HG02763 (cell line): ENCODE data around the gene KLRC3.
"Not testable (repeated sequence)": the region's sequence is repeated elsewhere in the genome, so short reads cannot be mapped to it uniquely, and the experiment has no call there.

ENCODE experiments used
- ATAC-seq: cut with Tn5 transposase; IDR thresholded peaks from one replicate; pipeline ENCODE4 v1.9.1; 2021; ENCODE audit warnings: mild to moderate bottlenecking, moderate library complexity; ENCODE audit not compliant: unreplicated experiment

The KLRC3 gene

DNA sequence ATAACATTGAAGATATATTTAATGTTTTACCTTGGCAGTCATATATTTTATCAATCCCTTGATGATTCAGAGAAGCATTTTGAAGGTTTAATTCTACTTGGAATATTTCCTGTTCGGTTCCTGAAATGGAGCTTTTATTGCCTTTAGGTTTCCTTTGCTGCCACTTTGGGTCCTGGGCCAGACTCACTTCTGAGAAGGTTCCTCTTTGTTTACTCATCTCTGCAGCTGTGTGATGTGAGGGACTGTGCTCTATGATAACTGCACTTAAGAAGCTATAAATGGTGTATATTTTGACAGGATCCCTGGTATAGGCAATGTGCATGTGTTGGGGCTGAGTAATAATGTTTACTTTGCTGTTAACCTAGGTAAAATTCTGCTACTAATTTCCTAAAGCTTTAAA is at the start of gene KLRC3:
Gene KLRC3 (minus strand): TSS at position 262 of the 400 bp plus-strand sequence. CDS start 45 bp downstream, at position 217.
- not testable (repeated sequence) for ATAC-seq

GRCh38 chr12:10469701-10470100 is 49.3 kb upstream of the KLRC3 start:
- no peak for ATAC-seq

DNA sequence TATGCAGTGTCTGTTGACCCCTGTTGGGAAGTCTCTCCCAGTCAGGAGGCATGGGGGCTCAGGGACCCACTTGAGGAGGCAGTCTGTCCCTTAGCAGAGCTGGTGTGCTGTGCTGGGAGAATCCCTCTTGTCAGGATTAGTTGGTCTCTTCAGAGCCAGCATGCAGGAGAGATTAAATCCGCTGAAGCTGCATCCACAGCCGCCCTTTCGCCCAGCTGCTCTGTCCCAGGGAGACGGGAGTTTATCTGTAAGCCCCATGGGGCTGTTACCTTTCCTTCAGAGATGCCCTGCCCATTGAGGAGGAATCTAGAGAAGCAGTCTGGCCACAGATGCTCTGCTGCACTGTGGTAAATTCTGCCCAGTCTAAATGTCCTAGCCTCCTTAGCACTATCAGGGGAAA is 45.9 kb upstream of the KLRC3 start:
- ATAC-seq: no peak

DNA sequence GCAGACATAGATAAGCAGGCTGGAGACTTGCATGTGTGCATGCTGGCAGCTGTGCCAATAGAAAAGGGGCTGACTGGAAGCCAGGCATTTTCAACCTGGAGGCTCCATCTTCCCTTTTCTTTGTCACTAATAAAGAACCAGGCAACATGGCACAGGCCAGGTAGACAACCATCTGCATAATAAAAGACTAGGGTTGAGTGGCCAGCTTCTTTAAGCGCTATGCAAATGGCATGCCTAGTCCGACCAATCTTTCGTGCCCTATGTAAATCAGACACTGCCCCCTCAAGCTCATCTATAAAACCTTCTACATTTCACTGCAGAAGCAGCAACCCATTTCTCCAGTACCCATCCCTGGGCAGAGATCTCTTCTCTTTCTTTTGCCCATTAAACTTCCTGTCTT is 37.4 kb upstream of the KLRC3 start:
- no peak for ATAC-seq

- ATAC-seq: no peak
Observed at GRCh38 chr12:10456856-10457255, 36.5 kb upstream of the KLRC3 start.

- ATAC-seq: no peak
Observed at GRCh38 chr12:10455766-10456165, 35.4 kb upstream of the KLRC3 start.

- no peak for ATAC-seq
Observed at GRCh38 chr12:10454531-10454930, 34.1 kb upstream of the KLRC3 start.

GRCh38 chr12:10453156-10453555 is 32.8 kb upstream of the KLRC3 start, which contains the start of gene KLRC1:
Gene KLRC1 (minus strand): TSS chr12:10453377. CDS start chr12:10451156, 2,221 bp downstream.
- ATAC-seq: no peak

- no peak for ATAC-seq
Observed at GRCh38 chr12:10448236-10448635, 27.8 kb upstream of the KLRC3 start.

DNA sequence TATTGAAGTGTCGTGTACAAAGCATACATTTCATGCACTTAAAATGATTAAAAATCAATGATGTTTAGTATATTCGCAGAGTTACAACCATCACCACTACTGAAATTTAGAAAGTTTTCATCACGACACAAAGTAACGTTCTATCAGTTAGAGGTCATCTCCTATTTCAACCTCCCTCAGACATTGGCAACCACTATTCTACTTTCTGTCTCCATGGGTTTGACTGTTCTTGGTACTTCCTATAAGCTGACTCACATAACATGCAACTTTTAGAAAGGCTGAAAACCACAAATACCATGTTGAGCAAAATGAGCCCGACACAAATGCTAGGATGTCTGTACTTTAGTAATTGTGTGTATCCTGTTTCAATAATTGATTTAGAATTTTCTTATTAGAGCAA is 25.7 kb upstream of the KLRC3 start:
- ATAC-seq: not testable (repeated sequence)

DNA sequence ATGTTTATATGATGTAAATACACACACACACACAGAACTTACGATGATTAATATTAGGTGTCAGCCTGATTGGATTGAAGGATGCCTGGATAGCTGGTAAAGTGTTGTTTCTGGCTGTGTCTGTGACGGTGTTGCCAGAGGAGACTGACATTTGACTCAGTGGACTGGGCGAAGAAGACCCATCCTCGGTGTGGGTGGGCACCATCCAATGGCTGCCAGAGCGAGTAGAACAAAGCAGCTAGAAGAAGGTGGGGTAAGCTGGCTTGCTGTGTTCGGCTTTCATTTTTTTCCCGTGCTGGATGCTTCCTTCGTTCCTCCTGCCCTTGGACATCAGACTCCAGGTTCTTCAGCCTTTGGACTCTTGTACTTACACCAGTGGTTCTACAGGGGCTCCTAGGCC is 20.7 kb upstream of the KLRC3 start:
- ATAC-seq: not testable (repeated sequence)

DNA sequence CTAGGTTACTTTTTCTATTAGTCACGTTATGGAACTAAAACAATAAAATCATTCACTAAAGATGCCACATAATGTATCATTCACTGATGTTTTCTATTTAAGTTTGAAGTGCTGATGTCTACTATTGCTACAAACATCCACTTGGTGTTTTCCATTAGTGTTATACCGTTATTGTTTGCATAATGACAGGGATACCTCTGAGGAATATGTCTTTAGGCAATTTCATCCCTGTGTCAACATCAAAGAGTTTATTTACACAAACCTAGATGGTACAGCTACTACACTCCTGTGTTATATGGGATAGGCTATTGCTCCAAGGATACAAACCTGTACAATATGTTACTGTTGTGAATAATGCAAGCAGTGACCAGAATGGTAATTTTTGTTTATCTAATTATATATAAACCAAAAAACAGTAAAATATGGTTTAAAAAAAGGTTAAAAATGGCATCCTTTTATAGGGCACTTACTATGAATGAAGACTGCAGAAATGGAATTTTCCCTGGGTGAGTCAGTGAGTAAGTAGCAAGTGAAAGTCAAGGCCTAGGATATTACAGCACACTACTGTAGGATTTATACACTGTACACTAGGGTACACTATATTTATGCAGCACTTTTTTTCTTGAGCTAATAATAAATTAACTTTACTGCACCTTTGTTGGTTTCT is 19.3 kb upstream of the KLRC3 start:
- not testable (repeated sequence) for ATAC-seq

DNA sequence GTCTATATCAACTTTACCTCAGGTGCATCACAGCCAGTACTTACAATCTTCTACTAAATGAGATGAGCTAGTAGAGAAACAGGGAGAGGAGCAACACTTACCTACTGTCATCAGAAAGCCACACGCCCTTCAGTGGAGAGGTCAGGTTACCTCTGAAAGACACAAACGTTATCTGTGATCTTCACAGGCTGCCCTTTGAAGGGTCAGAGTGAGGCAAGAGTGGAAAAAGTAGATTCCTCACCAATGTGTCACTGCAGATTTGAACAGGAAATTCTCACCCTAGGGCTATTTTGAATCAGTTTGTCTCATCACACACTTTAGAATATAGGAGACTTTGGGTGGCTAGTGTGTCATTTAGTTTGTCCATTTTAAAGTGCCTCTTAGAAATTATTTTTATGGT is 17.2 kb upstream of the KLRC3 start:
- ATAC-seq: not testable (repeated sequence)

GRCh38 chr12:10435816-10436215 is 15.4 kb upstream of the KLRC3 start, which contains the start of gene KLRC2:
Gene KLRC2 (minus strand): TSS chr12:10436010. CDS start chr12:10435986, 24 bp downstream.
- ATAC-seq: not testable (repeated sequence)

DNA sequence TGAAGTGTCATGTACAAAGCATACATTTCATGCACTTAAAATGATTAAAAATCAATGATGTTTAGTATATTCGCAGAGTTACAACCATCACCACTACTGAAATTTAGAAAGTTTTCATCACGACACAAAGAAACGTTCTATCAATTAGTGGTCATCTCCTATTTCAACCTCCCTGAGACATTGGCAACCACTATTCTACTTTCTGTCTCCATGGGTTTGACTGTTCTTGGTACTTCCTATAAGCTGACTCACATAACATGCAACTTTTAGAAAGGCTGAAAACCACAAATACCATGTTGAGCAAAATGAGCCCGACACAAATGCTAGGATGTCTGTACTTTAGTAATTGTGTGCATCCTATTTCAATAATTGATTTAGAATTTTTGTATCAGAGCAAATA is 10.2 kb upstream of the KLRC3 start:
- not testable (repeated sequence) for ATAC-seq

DNA sequence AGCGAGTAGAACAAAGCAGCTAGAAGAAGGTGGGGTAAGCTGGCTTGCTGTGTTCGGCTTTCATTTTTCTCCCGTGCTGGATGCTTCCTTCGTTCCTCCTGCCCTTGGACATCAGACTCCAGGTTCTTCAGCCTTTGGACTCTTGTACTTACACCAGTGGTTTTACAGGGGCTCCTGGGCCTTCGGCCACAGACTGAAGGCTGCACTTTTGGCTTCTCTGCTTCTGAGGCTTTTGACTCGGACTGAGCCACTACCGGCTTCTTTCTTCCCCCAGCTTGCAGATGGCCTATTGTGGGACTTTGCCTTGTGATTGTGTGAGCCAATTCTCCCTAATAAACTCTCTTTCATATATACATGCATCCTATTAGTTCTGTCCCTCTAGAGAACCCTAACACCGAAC is 5.5 kb upstream of the KLRC3 start:
- not testable (repeated sequence) for ATAC-seq

DNA sequence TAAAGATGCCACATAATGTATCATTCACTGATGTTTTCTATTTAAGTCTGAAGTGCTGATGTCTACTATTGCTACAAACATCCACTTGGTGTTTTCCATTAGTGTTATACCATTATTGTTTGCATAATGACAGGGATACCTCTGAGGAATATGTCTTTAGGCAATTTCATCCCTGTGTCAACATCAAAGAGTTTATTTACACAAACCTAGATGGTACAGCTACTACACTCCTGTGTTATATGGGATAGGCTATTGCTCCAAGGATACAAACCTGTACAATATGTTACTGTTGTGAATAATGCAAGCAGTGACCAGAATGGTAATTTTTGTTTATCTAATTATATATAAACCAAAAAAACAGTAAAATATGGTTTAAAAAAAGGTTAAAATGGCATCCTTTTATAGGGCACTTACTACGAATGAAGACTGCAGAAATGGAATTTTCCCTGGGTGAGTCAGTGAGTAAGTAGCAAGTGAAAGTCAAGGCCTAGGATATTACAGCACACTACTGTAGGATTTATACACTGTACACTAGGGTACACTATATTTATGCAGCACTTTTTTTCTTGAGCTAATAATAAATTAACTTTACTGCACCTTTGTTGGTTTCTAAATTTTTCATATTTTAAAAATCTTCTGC is 4.0 kb upstream of the KLRC3 start:
- ATAC-seq: not testable (repeated sequence)

DNA sequence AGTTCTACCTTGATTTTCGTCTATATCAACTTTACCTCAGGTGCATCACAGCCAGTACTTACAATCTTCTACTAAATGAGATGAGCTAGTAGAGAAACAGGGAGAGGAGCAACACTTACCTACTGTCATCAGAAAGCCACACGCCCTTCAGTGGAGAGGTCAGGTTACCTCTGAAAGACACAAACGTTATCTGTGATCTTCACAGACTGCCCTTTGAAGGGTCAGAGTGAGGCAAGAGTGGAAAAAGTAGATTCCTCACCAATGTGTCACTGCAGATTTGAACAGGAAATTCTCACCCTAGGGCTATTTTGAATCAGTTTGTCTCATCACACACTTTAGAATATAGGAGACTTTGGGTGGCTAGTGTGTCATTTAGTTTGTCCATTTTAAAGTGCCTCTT is 1.8 kb upstream of the KLRC3 start:
- ATAC-seq: not testable (repeated sequence)

DNA sequence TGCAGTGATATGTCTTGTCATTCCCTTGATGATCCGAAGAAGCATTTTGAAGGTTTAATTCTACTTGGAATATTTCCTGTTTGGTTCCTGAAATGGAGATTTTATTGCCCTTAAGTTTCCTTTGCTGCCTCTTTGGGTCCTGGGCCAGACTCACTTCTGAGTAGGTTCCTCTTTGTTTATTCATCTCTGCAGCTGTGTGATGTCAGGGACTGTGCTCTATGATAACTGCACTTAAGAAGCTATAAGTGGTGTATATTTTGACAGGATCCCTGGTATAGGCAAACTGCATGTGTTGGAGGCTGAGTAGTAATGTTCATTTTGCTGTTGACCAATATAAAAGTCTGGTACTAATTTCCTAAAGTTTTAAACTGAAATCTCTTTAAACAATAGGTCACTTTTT is 11.0 kb downstream of the KLRC3 start, which contains the start of gene KLRC4:
Gene KLRC4 (minus strand): TSS at position 366 of the 400 bp plus-strand sequence. CDS start 182 bp downstream, at position 184.
- no peak for ATAC-seq

- no peak for ATAC-seq
Observed at GRCh38 chr12:10408842-10409241, 11.6 kb downstream of the KLRC3 start.

- ATAC-seq: no peak
Observed at GRCh38 chr12:10406725-10407124, 13.7 kb downstream of the KLRC3 start.

DNA sequence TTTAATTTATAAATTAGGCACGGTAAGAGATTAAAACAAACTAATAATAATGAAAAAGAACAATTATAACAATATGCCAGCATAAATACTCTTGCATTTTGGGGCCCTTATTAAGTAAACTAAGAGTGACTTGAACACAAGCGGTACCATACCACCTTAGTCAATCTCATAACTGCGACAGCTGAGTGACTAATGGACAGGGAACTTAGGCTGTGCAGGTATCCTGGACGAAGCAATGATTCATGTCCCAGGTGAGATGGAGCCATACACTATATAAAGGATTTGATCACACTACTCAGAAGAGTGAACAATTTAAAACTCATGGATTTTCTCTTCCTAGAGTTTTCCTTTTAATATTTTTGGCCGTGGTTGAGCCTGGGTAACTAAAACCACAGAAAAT is 15.1 kb downstream of the KLRC3 start:
- no peak for ATAC-seq
